Spleen (tissue), 7 donors: Measurements from ENCODE around the gene RPS10.

Experiments used
- POLR2A ChIP-seq, 3 donors: fragments of 450-650 bp; IDR thresholded peaks; one replicate each; pipeline ENCODE4 v1.5.1; 2017; ENCODE audit warnings: antibody characterized with exemption in 3 of 3, mild to moderate bottlenecking in 1 of 3
- TF ChIP-seq, protein P1 (sequence below), 11 experiments: fragments of 200-600 bp in 7 of 11; fragments of 450-650 bp in 4 of 11; sonication (generic) in 4 of 11; IDR thresholded peaks in 8 of 11; conservative IDR thresholded peaks in 3 of 11; 1 replicate in 7 of 11; 2 replicates in 4 of 11; pipeline versions ENCODE4 v1.4.0 to v1.8.0; 2016 to 2021; ENCODE audit warnings: antibody characterized with exemption in 11 of 11, inconsistent platforms in 4 of 11, mild to moderate bottlenecking in 1 of 11
- donor health status: DM: no; HTN: no; CAD: no; lungs with moderate emphysema.
- donor health status: DM: no; HTN: no; CAD: no.
- donor health status: DM: no; HTN: no; CAD: no.

DNA sequence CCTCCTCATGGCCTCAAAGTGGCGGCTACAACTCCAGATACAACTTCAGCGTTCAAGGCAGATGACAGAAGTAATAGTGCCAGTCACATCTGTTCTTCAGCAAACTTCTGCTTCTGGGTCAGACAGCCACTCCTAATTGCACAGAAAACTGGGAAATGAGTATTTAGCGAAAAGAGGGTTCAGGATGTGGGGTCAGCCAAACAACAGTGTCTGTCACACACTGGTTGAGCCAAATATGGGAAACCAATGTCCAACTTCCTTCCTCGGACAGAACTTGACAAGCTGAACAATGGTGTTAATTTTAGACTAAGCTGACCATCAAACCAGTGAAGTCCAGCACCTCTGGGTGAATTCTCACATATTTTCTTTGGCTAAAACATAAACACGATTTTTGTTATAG, 55.5 kb downstream of the RPS10 start:
- TF ChIP-seq, protein P1, sequence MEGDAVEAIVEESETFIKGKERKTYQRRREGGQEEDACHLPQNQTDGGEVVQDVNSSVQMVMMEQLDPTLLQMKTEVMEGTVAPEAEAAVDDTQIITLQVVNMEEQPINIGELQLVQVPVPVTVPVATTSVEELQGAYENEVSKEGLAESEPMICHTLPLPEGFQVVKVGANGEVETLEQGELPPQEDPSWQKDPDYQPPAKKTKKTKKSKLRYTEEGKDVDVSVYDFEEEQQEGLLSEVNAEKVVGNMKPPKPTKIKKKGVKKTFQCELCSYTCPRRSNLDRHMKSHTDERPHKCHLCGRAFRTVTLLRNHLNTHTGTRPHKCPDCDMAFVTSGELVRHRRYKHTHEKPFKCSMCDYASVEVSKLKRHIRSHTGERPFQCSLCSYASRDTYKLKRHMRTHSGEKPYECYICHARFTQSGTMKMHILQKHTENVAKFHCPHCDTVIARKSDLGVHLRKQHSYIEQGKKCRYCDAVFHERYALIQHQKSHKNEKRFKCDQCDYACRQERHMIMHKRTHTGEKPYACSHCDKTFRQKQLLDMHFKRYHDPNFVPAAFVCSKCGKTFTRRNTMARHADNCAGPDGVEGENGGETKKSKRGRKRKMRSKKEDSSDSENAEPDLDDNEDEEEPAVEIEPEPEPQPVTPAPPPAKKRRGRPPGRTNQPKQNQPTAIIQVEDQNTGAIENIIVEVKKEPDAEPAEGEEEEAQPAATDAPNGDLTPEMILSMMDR (IDR thresholded peaks at IDR 0.05 in 8 of 11, conservative IDR thresholded peaks at IDR 0.05 in 3 of 11), result no peak
- no peak for TF ChIP-seq POLR2A (IDR thresholded peaks at IDR 0.05)
